HepG2 (cell line): ENCODE measurements around the gene POU6F2. TPM values are rescaled to one million over a fixed set of nuclear protein-coding genes. Genes with fewer than 3 reads are reported as not detected.

ENCODE experiments used
- ATAC-seq: fragments of 200-7000 bp; cut with Tn5 transposase; 3 replicates; pipeline ENCODE4 v1.9.1; 2020; ENCODE audit warnings: mild to moderate bottlenecking, moderate library complexity
- BruUV-seq: library from RNA; stranded (reverse); fragments of 400-500 nt; replicated peaks from 2 replicates; lab custom pipeline; 2021; lab: Mats Ljungman, UMichigan
- CTCF ChIA-PET: fragments of 300-600 bp; formaldehyde crosslinking; extraction: SDS; loops from one replicate; lab custom pipeline; 2021; ENCODE audit warnings: low total read pairs, inconsistent platforms, low intra/inter-chr PET ratio; lab: Yijun Ruan, JAX
- POLR2A ChIA-PET: fragments of 350-600 bp; sonication (Branson Sonifier 250); formaldehyde crosslinking; loops from one replicate; lab custom pipeline; 2020; ENCODE audit warnings: antibody characterized with exemption, inconsistent platforms; lab: Yijun Ruan, JAX
- DNase-seq: peaks from one replicate; pipeline ENCODE4 v3.0.0-alpha.2; 2015; ENCODE audit warnings: low spot score
- FAIRE-seq: peaks from 3 replicates; lab custom pipeline; 2011; peaks lifted over from hg19 to GRCh38; lab: Jason Lieb, UNC
- H2AFZ ChIP-seq: one replicate; pipeline ENCODE4 v1.6.1; 2011; ENCODE audit warnings: low read length, inconsistent platforms
- H3K27ac ChIP-seq: fragments of 300-600 bp; 3 replicates; pipeline ENCODE4 v1.8.0; 2011; ENCODE audit warnings: mixed run types, mild to moderate bottlenecking, mixed read lengths, low read length, inconsistent platforms; ENCODE audit not compliant: insufficient read depth; ENCODE audit errors: extremely low read length
- H3K27me3 ChIP-seq, 2 experiments: fragments of 200-600 bp in 1 of 2; 2 replicates in 1 of 2; 3 replicates in 1 of 2; pipeline versions ENCODE4 v1.6.0 to v1.8.0; 2011; ENCODE audit warnings: low read length in 2 of 2, mild to moderate bottlenecking in 2 of 2, moderate library complexity in 2 of 2, inconsistent platforms in 1 of 2; ENCODE audit not compliant: insufficient read depth in 2 of 2, control insufficient read depth in 1 of 2
- H3K36me3 ChIP-seq, 2 experiments: fragments of 200-600 bp in 1 of 2; replicated peaks in 1 of 2; 2 replicates in 1 of 2; 3 replicates in 1 of 2; pipeline versions ENCODE4 v1.5.1 to v1.8.0; 2011; ENCODE audit warnings: low read length in 2 of 2, inconsistent platforms in 1 of 2; ENCODE audit not compliant: insufficient read depth in 2 of 2, control insufficient read depth in 1 of 2
- H3K4me1 ChIP-seq: 2 replicates; pipeline ENCODE4 v1.5.1; 2012; ENCODE audit warnings: low read length, inconsistent platforms; ENCODE audit not compliant: insufficient read depth
- H3K4me2 ChIP-seq: 2 replicates; pipeline ENCODE4 v1.6.0; 2011; ENCODE audit warnings: low read depth, low read length, inconsistent platforms
- H3K4me3 ChIP-seq, 3 experiments: fragments of 200-600 bp in 1 of 3; sonication (generic), shearing (Covaris generic) in 1 of 3; replicated peaks in 1 of 3; 2 replicates each; pipeline ENCODE4 v1.5.1; 2011 to 2016; ENCODE audit warnings: low read length in 3 of 3, inconsistent platforms in 2 of 3, low read depth in 2 of 3, mild to moderate bottlenecking in 2 of 3, control low read depth in 1 of 3, mixed read lengths in 1 of 3; ENCODE audit not compliant: insufficient read depth in 1 of 3
- H3K79me2 ChIP-seq: one replicate; pipeline ENCODE4 v1.6.1; 2011; ENCODE audit warnings: low read length, inconsistent platforms; ENCODE audit not compliant: insufficient read depth
- H3K9ac ChIP-seq: 2 replicates; pipeline ENCODE4 v1.6.0; 2011; ENCODE audit warnings: mild to moderate bottlenecking, low read depth, low read length, inconsistent platforms; ENCODE audit not compliant: insufficient read depth
- H3K9me3 ChIP-seq: 2 replicates; pipeline ENCODE4 v1.5.1; 2012; ENCODE audit warnings: mild to moderate bottlenecking, low read length
- H4K20me1 ChIP-seq: 2 replicates; pipeline ENCODE4 v1.6.0; 2011; ENCODE audit warnings: inconsistent platforms, mild to moderate bottlenecking, low read length, moderate library complexity; ENCODE audit not compliant: insufficient read depth
- BCL3 ChIP-seq: sonication (generic); formaldehyde crosslinking; IDR thresholded peaks from 2 replicates; pipeline ENCODE4 v1.5.1; 2020; ENCODE audit warnings: mild to moderate bottlenecking, missing genetic modification reagents, moderate library complexity
- DMAP1 ChIP-seq: IDR thresholded peaks from 2 replicates; pipeline ENCODE4 v1.6.1; 2016
- ESRRA ChIP-seq: sonication (generic); formaldehyde crosslinking; IDR thresholded peaks from 2 replicates; pipeline ENCODE4 v1.5.1; 2020; ENCODE audit warnings: mild to moderate bottlenecking, low read depth, missing genetic modification reagents
- GTF3A ChIP-seq: sonication (generic); formaldehyde crosslinking; conservative IDR thresholded peaks from 2 replicates; pipeline ENCODE4 v1.4.0; 2020; ENCODE audit warnings: mild to moderate bottlenecking, missing genetic modification reagents
- HDAC6 ChIP-seq: fragments of 200-600 bp; sonication (generic); IDR thresholded peaks from 2 replicates; pipeline ENCODE4 v1.7.0; 2017; ENCODE audit warnings: mild to moderate bottlenecking, antibody characterized with exemption, low read length, low read depth
- KLF13 ChIP-seq: sonication (generic); formaldehyde crosslinking; IDR thresholded peaks from 2 replicates; pipeline ENCODE4 v1.4.0; 2020; ENCODE audit warnings: mild to moderate bottlenecking, missing genetic modification reagents
- KMT2A ChIP-seq: sonication (generic); formaldehyde crosslinking; IDR thresholded peaks from 2 replicates; pipeline ENCODE4 v1.4.0; 2020; ENCODE audit warnings: missing genetic modification reagents
- PHF20 ChIP-seq: sonication (generic); formaldehyde crosslinking; IDR thresholded peaks from 2 replicates; pipeline ENCODE4 v1.5.0; 2020; ENCODE audit warnings: mild to moderate bottlenecking, missing genetic modification reagents
- SAFB2 ChIP-seq: sonication (generic); formaldehyde crosslinking; IDR thresholded peaks from 2 replicates; pipeline ENCODE4 v1.5.1; 2020; ENCODE audit warnings: missing genetic modification reagents, low read depth, mild to moderate bottlenecking, borderline replicate concordance
- ZNF234 ChIP-seq: sonication (generic); formaldehyde crosslinking; conservative IDR thresholded peaks from 2 replicates; pipeline ENCODE4 v1.5.1; 2020; ENCODE audit warnings: mild to moderate bottlenecking, missing genetic modification reagents
- ZNF331 ChIP-seq: sonication (generic); formaldehyde crosslinking; IDR thresholded peaks from 2 replicates; pipeline ENCODE4 v1.4.0; 2020; ENCODE audit warnings: missing genetic modification reagents
- ZNF383 ChIP-seq: sonication (generic); formaldehyde crosslinking; IDR thresholded peaks from 2 replicates; pipeline ENCODE4 v1.4.0; 2020; ENCODE audit warnings: missing genetic modification reagents, mild to moderate bottlenecking, borderline replicate concordance
- ZNF546 ChIP-seq: sonication (generic); formaldehyde crosslinking; conservative IDR thresholded peaks from 2 replicates; pipeline ENCODE4 v1.8.1; 2023; ENCODE audit warnings: mild to moderate bottlenecking, missing genetic modification reagents
- ZNF580 ChIP-seq: IDR thresholded peaks from 2 replicates; pipeline ENCODE4 v1.6.1; 2016; ENCODE audit warnings: low read depth, borderline replicate concordance
- ZNF709 ChIP-seq: sonication (generic); formaldehyde crosslinking; IDR thresholded peaks from 2 replicates; pipeline ENCODE4 v1.5.0; 2020; ENCODE audit warnings: mild to moderate bottlenecking, missing genetic modification reagents
- ZNF737 ChIP-seq: sonication (generic); formaldehyde crosslinking; IDR thresholded peaks from 2 replicates; pipeline ENCODE4 v1.5.0; 2020; ENCODE audit warnings: missing genetic modification reagents, mild to moderate bottlenecking, borderline replicate concordance
- ZNF776 ChIP-seq: sonication (generic); formaldehyde crosslinking; IDR thresholded peaks from 2 replicates; pipeline ENCODE4 v1.4.0; 2020; ENCODE audit warnings: mild to moderate bottlenecking, missing genetic modification reagents
- ZNF878 ChIP-seq: sonication (generic); formaldehyde crosslinking; IDR thresholded peaks from 2 replicates; pipeline ENCODE4 v1.8.1; 2023; ENCODE audit warnings: mild to moderate bottlenecking, missing genetic modification reagents, moderate library complexity
- ZSCAN31 ChIP-seq: sonication (generic); formaldehyde crosslinking; IDR thresholded peaks from 2 replicates; pipeline ENCODE4 v1.5.0; 2020; ENCODE audit warnings: low read depth, mild to moderate bottlenecking, missing genetic modification reagents
- WGBS: methylation state at CpG from one replicate; pipeline ENCODE4 v1.1.6; 2017; ENCODE audit warnings: low lambda C conversion rate; 5-methylcytosine and 5-hydroxymethylcytosine counted together
- in situ Hi-C: cut with HindIII; loops from 2 replicates; pipeline ENCODE4 v1.10.0; 2017; ENCODE audit warnings: low pct_unique_long_range_greater_than_20kb; ENCODE audit not compliant: extremely low pct_ligation_motif_present
- intact Hi-C: fragments of 100-400 bp; cut with micrococcal nuclease; formaldehyde crosslinking; loops from one replicate; pipeline ENCODE4 v1.10.0; 2022; ENCODE audit not compliant: unreplicated experiment
- polyA plus RNA-seq, 8 experiments: library from polyadenylated mRNA; depleted of rRNA in 3 of 8; stranded (reverse) in 7 of 8; unstranded in 1 of 8; fragments of >200 nt; fragmentation: Illumina TruSeq in 4 of 8; extraction: Trizol in 4 of 8; gene quantifications; 2 replicates each; pipeline versions ENCODE4 v1.2.1 to v1.2.3, GENCODE V29; 2011 to 2016; ENCODE audit warnings: low read depth in 4 of 8, missing spikeins in 1 of 8, mixed read lengths in 1 of 8; ENCODE audit not compliant: insufficient read depth in 1 of 8
- total RNA-seq, 5 experiments: library from RNA; depleted of rRNA; stranded (reverse); fragments of >200 nt; fragmentation: Illumina TruSeq; extraction: Trizol; gene quantifications; 2 replicates each; pipeline ENCODE4 v1.2.3, GENCODE V29; 2016; ENCODE audit warnings: low read depth in 1 of 5

POU6F2 gene
- total and polyA plus RNA-seq, 2 of the 13 experiments (the other 11 are each of a cell fraction or from before 2014, with no cell fraction given), result not detected

DNA sequence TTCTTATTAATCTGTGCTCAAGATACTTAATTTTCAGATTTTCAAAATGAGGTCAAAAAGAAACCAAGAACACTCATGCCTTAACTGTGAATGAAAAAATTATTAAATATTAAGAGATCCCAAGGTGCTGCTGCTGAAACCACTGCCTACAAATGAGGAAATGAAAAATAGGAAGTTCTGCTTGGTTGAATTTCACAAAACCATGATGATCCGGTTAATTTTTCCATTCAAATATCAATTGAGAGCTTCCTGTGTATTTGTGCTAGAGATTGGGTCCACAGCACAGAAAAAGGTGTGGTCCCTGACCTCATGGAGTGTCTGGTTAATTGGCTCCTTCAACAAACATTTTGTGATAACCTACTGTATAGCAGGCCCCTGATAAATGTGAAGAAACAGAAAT is 455.8 kb downstream of the POU6F2 start:
- ChIA-PET CTCF (no interaction called here), POLR2A (no interaction called here)
- H3K27ac ChIP-seq, result no peak overlapping the region
- no peaks in the 10 kb centered on the region for H3K9me3 ChIP-seq
- in situ Hi-C loops (no loop called here), intact Hi-C loops (no loop called here)
- H3K4me1 ChIP-seq, result no peaks in the 10 kb centered on the region
- H3K9ac ChIP-seq, result no peak overlapping the region
- no peak overlapping the region for H3K4me2 ChIP-seq
- no TSS peak for BruUV-seq
- no peak overlapping the region for H3K4me3 ChIP-seq
- ATAC-seq (no peak), FAIRE-seq (no peak), DNase-seq (no peak)
- H3K36me3 ChIP-seq, result no peaks in the 10 kb centered on the region
- H4K20me1 ChIP-seq, result no peaks in the 10 kb centered on the region
- no peak for TF ChIP-seq PHF20 (CRISPR knock-in tag)
- no peak for TF ChIP-seq KMT2A (CRISPR knock-in tag)
- TF ChIP-seq SAFB2 (CRISPR knock-in tag), result no peak
- no peak for TF ChIP-seq ZNF383 (CRISPR knock-in tag)
- no peak for TF ChIP-seq ZNF331 (CRISPR knock-in tag)
- no peak for TF ChIP-seq ZSCAN31 (CRISPR knock-in tag)
- TF ChIP-seq KLF13 (CRISPR knock-in tag), result no peak
- TF ChIP-seq BCL3, result no peak
- TF ChIP-seq ZNF580 (CRISPR knock-in tag), result no peak
- no peak for TF ChIP-seq HDAC6
- no peak for TF ChIP-seq ZNF878
- TF ChIP-seq ZNF546 (CRISPR knock-in tag), result no peak
- no peak for TF ChIP-seq ZNF737 (CRISPR knock-in tag)
- TF ChIP-seq ZNF776 (CRISPR knock-in tag), result no peak
- TF ChIP-seq ZNF709 (CRISPR knock-in tag), result no peak
- TF ChIP-seq ZNF234 (CRISPR knock-in tag), result no peak
- TF ChIP-seq DMAP1 (CRISPR knock-in tag), result no peak
- no peak for TF ChIP-seq ESRRA (CRISPR knock-in tag)
- no peak for TF ChIP-seq GTF3A (CRISPR knock-in tag)
- H3K27me3 ChIP-seq, result peaks cover 0 to 6% of the 10 kb centered on the region in 2 experiments; a peak in 1 of 5 replicates
- 6% methylated on average over 1 of the region's 1 CpG for whole genome bisulfite sequencing
- no peak overlapping the region for H2AFZ ChIP-seq
- no peaks in the 10 kb centered on the region for H3K79me2 ChIP-seq
